GM21528 (cell line): Measurements from ENCODE around the gene NLRP6.
"Not testable (repeated sequence)": the region's sequence is repeated elsewhere in the genome, so short reads cannot be mapped to it uniquely, and the experiment has no call there.

Experiments used
- ATAC-seq: cut with Tn5 transposase; IDR thresholded peaks from one replicate; pipeline ENCODE4 v1.9.1; 2021; ENCODE audit warnings: mild to moderate bottlenecking, moderate library complexity; ENCODE audit not compliant: unreplicated experiment, low FRiP score

The NLRP6 gene

GRCh38 chr11:280706-281485, 2.7 kb downstream of the NLRP6 start:
- ATAC-seq = no peak

- no peak for ATAC-seq
Measured at GRCh38 chr11:281486-282161, 3.4 kb downstream of the NLRP6 start.

GRCh38 chr11:282171-282570, 4.0 kb downstream of the NLRP6 start:
- no peak for ATAC-seq

GRCh38 chr11:282630-283360, 4.6 kb downstream of the NLRP6 start:
- ATAC-seq = no peak

GRCh38 chr11:283405-284104, 5.3 kb downstream of the NLRP6 start:
- ATAC-seq = no peak

- ATAC-seq = no peak
Measured at GRCh38 chr11:284105-285020, 6.2 kb downstream of the NLRP6 start.

- no peak for ATAC-seq
Measured at GRCh38 chr11:285021-285893, 7.0 kb downstream of the NLRP6 start.

GRCh38 chr11:285894-286220, 7.7 kb downstream of the NLRP6 start:
- no peak for ATAC-seq

- ATAC-seq = not testable (repeated sequence)
Measured at GRCh38 chr11:286977-287820, 9.0 kb downstream of the NLRP6 start.

- no peak for ATAC-seq
Measured at GRCh38 chr11:287821-288477, 9.7 kb downstream of the NLRP6 start.

- peak; percentile 64 for ATAC-seq
Measured at GRCh38 chr11:288478-289397, 10.5 kb downstream of the NLRP6 start, which contains the start of gene PGGHG. Gene PGGHG (plus strand): TSS chr11:289126. CDS start chr11:289817, 691 bp downstream.

- no peak for ATAC-seq
Measured at GRCh38 chr11:289398-289711, 11.1 kb downstream of the NLRP6 start.

GRCh38 chr11:289712-290620, 11.8 kb downstream of the NLRP6 start:
- ATAC-seq = no peak

- ATAC-seq = no peak
Measured at GRCh38 chr11:290621-291231, 12.5 kb downstream of the NLRP6 start.
